Ovary (tissue), 3 donors: ENCODE data around the gene PGF.

Experiments
- POLR2A ChIP-seq: fragments of 450-650 bp; IDR thresholded peaks from one replicate; pipeline ENCODE4 v1.6.1; 2017; ENCODE audit warnings: antibody characterized with exemption, mild to moderate bottlenecking, moderate library complexity
- TF ChIP-seq, protein P1 (sequence below), 3 donors: fragments of 450-650 bp in 2 of 3; fragments of 200-600 bp in 1 of 3; IDR thresholded peaks; one replicate each; pipeline versions ENCODE4 v1.5.1 to v1.8.0; 2016 to 2022; ENCODE audit warnings: antibody characterized with exemption in 3 of 3, mild to moderate bottlenecking in 1 of 3
- donor health status: DM: no; HTN: no; CAD: no.

DNA sequence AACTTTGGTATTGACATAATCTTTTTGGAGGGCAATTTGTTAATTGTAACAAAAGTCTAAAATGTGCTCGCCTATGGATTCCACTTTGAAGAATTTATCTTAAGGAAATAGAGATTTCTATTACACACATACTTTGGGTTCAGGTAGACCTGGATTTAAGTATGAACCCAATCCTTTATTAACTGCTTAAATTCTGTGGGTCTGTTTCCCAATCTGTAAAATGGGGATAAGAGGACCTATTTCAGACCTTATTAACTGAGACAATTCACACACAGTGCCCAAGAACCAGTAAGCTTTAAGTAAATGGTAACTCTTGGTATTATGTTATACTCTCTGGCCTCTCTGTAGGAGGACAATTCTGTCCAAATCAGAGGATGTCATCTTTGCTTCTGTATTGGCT is 46.5 kb upstream of the PGF start:
- TF ChIP-seq, protein P1, sequence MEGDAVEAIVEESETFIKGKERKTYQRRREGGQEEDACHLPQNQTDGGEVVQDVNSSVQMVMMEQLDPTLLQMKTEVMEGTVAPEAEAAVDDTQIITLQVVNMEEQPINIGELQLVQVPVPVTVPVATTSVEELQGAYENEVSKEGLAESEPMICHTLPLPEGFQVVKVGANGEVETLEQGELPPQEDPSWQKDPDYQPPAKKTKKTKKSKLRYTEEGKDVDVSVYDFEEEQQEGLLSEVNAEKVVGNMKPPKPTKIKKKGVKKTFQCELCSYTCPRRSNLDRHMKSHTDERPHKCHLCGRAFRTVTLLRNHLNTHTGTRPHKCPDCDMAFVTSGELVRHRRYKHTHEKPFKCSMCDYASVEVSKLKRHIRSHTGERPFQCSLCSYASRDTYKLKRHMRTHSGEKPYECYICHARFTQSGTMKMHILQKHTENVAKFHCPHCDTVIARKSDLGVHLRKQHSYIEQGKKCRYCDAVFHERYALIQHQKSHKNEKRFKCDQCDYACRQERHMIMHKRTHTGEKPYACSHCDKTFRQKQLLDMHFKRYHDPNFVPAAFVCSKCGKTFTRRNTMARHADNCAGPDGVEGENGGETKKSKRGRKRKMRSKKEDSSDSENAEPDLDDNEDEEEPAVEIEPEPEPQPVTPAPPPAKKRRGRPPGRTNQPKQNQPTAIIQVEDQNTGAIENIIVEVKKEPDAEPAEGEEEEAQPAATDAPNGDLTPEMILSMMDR (IDR thresholded peaks at IDR 0.05), result no peak
- no peak for TF ChIP-seq POLR2A
